Astrocyte (in vitro differentiated cells and primary cell): ENCODE data around the gene CSNK1G2.

ENCODE experiments used
- EZH2 ChIP-seq: IDR thresholded peaks from 2 replicates; pipeline ENCODE4 v1.6.1; 2012; ENCODE audit warnings: mild to moderate bottlenecking, low read length, inconsistent platforms; ENCODE audit not compliant: insufficient read depth
- TF ChIP-seq, protein P1 (sequence below): IDR thresholded peaks from 2 replicates; pipeline ENCODE4 v1.5.1; 2011; ENCODE audit warnings: low read depth, mild to moderate bottlenecking, inconsistent platforms, low read length, moderate library complexity; ENCODE audit not compliant: insufficient read depth

DNA sequence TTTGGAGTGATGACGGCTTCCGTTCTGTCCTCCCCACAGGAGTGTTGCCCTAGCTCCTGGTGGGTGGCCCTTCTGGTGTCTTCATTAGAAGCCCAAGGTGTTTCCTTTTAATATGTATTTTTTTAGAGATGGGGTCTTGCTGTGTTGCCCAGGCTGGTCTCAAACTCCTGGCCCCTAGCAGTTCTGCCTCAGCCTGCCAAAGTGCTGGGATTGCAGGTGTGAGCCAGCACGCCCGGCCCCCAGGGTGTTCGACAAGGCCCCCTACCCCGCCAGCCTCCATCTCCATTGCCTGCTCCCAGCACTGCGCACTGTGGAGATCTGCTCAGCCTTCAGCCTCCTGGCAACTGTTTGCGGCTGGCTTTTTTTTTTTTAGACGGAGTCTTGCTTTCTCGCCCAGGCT is 43.4 kb downstream of the CSNK1G2 start:
- TF ChIP-seq, protein P1, sequence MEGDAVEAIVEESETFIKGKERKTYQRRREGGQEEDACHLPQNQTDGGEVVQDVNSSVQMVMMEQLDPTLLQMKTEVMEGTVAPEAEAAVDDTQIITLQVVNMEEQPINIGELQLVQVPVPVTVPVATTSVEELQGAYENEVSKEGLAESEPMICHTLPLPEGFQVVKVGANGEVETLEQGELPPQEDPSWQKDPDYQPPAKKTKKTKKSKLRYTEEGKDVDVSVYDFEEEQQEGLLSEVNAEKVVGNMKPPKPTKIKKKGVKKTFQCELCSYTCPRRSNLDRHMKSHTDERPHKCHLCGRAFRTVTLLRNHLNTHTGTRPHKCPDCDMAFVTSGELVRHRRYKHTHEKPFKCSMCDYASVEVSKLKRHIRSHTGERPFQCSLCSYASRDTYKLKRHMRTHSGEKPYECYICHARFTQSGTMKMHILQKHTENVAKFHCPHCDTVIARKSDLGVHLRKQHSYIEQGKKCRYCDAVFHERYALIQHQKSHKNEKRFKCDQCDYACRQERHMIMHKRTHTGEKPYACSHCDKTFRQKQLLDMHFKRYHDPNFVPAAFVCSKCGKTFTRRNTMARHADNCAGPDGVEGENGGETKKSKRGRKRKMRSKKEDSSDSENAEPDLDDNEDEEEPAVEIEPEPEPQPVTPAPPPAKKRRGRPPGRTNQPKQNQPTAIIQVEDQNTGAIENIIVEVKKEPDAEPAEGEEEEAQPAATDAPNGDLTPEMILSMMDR: no peak
- TF ChIP-seq EZH2: no peak
